IgD-negative memory B cell (primary cell): ENCODE measurements around the gene PKP4. TPM values are rescaled to one million over a fixed set of nuclear protein-coding genes. Genes with fewer than 3 reads are reported as not detected.

Experiments
- H3K27ac Mint-ChIP-seq, 3 donors: one replicate each; pipeline ENCODE4 v1.8.0; 2020 to 2022; ENCODE audit warnings: mild to moderate bottlenecking in 3 of 3, mixed read lengths in 3 of 3, moderate library complexity in 1 of 3
- H3K27me3 Mint-ChIP-seq: one replicate; pipeline ENCODE4 v1.8.0; 2021; ENCODE audit warnings: mixed read lengths
- H3K36me3 Mint-ChIP-seq: one replicate; pipeline ENCODE4 v1.8.0; 2020; ENCODE audit warnings: mild to moderate bottlenecking, mixed read lengths
- H3K4me1 Mint-ChIP-seq, 3 donors: one replicate each; pipeline ENCODE4 v1.8.0; 2020 to 2022; ENCODE audit warnings: mixed read lengths in 3 of 3, mild to moderate bottlenecking in 1 of 3
- H3K4me3 Mint-ChIP-seq, 4 donors: one replicate each; pipeline ENCODE4 v1.8.0; 2020 to 2022; ENCODE audit warnings: mild to moderate bottlenecking in 4 of 4, mixed read lengths in 4 of 4, moderate library complexity in 3 of 4
- H3K9me3 Mint-ChIP-seq, 3 donors: one replicate each; pipeline ENCODE4 v1.8.0; 2020 to 2021; ENCODE audit warnings: mixed read lengths in 3 of 3, mild to moderate bottlenecking in 1 of 3
- polyA plus RNA-seq: library from polyadenylated mRNA; unstranded; fragments of 300-500 nt; fragmentation: Illumina TruSeq; gene quantifications from one replicate; pipeline ENCODE4 v1.2.3, GENCODE V29; 2021

The PKP4 gene
- polyA plus RNA-seq, 1 donor from 2014 or later: 0.45 TPM

DNA sequence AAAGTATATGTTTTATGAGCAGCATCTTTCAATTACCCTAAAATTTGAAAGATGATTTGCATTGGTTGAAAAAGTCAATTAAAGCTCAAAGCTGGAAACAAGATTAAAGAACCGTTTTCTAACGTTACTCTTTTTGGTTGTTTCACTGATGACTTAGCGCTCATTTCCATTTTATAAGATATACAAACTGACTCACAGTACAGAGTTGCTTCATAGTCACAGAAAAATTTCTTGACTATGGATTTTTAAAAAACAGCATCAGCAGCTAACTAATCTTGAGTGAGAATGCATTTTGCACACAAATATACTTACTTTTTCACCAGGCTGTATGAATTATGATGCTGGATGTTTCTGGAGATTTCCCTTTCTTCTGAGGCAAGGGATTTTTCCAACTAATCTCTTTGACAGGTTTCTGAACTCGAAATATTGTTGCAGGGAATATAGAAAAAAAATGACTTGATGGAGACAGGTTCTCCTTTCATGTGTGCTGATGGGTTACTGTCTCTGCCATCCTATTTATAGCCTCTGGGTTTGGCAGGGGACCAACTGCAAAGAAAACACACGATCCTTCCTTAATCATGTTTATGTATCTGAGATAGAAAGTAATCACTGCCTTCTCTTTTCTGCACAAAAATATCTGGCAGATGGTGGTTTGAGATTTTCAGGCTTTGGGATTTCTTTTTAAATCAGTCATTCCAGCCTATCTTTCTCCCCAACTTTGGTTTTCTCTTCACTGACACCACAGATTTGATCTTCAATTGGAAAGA, 209.0 kb downstream of the PKP4 start:
- Mint-ChIP-seq H3K27me3 (no peaks in the 10 kb centered on the region), H3K36me3 (peaks cover 2% of the 10 kb centered on the region), H3K9me3 (no peaks in the 10 kb centered on the region), H3K4me1 (no peaks in the 10 kb centered on the region), H3K27ac (no peak overlapping the region), H3K4me3 (no peak overlapping the region)

DNA sequence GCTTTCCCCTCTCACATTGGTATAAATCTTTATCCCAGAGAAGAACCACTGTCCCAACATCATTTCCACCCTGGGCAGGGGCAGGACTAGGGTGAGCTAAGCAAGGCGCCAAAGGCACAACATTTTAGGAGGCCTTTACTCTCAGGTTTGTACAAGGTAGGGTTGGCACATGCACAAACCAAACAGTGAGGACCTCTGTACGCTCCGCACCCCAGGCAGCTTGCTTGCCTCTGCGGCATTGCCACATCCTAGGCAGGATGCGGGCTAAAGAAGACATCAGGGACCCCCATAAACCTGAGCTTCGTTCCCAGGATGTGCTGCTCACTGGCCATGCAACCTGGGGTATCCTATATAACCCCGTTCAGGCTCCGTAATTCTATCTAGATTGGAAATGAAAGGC, 210.2 kb downstream of the PKP4 start:
- Mint-ChIP-seq H3K36me3 (peaks cover 2% of the 10 kb centered on the region), H3K27ac (no peak overlapping the region)

DNA sequence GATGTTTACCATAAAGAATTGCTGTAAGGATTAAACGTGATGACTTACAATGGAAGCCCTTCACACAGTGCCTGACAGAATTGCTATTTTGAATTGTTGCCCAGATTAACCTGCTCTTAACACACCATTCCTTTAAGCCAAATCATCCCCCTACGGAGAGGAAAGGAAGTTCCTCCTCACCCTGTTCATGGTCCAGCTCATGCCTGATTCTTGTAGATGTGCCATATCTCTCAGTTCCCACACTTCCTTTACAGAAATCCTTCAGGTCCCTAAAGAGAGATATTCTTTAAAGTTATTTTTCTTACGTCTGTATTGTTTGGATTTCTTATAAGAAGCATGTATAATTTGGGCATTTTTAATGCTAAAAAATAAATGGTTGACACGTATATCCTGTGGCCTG, 210.8 kb downstream of the PKP4 start:
- Mint-ChIP-seq H3K4me1 (no peaks in the 10 kb centered on the region), H3K9me3 (no peaks in the 10 kb centered on the region), H3K4me3 (no peak overlapping the region), H3K27me3 (no peaks in the 10 kb centered on the region), H3K27ac (no peak overlapping the region), H3K36me3 (peaks cover 2% of the 10 kb centered on the region)

More for the DNA sequence above, 210.2 kb downstream of the PKP4 start:
- no peaks in the 10 kb centered on the region for H3K9me3 Mint-ChIP-seq
- H3K4me3 Mint-ChIP-seq: no peak overlapping the region
- no peaks in the 10 kb centered on the region for H3K27me3 Mint-ChIP-seq
- H3K4me1 Mint-ChIP-seq: no peaks in the 10 kb centered on the region

- Mint-ChIP-seq H3K36me3 (peaks cover 2% of the 10 kb centered on the region), H3K27ac (no peak overlapping the region), H3K4me3 (no peak overlapping the region)
Observed at GRCh38 chr2:158668001-158668765, 211.4 kb downstream of the PKP4 start.

GRCh38 chr2:158670292-158670691, 213.5 kb downstream of the PKP4 start:
- no peaks in the 10 kb centered on the region for H3K27me3 Mint-ChIP-seq
- H3K4me3 Mint-ChIP-seq: no peak overlapping the region
- no peaks in the 10 kb centered on the region for H3K4me1 Mint-ChIP-seq
- no peaks in the 10 kb centered on the region for H3K9me3 Mint-ChIP-seq
- H3K36me3 Mint-ChIP-seq: peaks cover 2% of the 10 kb centered on the region
- no peak overlapping the region for H3K27ac Mint-ChIP-seq

More at GRCh38 chr2:158668001-158668765, 211.4 kb downstream of the PKP4 start:
- Mint-ChIP-seq H3K27me3 (no peaks in the 10 kb centered on the region), H3K9me3 (no peaks in the 10 kb centered on the region), H3K4me1 (no peaks in the 10 kb centered on the region)

DNA sequence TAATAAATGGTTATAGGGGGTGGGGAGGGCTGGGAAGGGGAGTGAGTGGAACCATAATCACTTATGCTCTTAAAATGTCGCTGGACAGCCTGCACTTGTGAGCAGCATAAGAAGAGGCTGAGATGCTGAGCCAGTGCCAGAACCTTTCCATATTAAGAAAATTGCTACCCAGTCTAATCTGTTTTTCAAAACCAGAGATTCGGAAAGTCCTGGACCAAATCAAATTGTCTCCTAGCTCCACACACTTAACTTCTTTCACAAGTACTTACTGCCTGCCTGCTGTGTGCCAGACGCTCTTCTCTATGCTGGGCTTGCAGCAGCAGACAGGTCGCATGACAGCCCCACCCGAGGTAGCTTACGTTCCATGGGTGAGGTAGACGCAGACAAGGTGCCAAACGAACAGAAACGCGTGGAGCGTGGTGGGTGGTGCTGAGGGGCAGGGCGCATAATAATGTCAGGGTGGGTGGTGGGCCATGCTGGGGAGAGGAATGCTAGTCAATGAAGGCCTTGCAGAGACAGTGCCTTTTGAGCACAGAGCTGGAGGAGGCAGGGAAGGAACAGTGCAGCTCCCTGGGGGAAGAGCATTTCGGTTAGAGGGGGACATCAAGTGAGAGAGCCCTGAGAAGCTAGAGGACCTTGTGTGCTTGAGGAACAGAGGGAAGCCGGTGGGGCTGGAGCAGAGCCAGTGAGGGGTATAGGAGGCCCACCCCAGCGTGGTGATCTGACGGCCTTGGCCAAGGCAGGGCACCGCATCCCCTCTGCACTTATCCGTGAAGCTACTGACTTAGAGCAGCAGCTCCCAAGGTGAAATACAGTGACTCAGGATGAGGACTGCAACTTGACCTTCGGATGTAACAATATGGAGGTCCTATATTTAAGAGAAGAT, 214.9 kb downstream of the PKP4 start:
- H3K4me1 Mint-ChIP-seq: no peaks in the 10 kb centered on the region
- H3K27ac Mint-ChIP-seq: no peak overlapping the region
- H3K27me3 Mint-ChIP-seq: no peaks in the 10 kb centered on the region
- peaks cover 2% of the 10 kb centered on the region for H3K36me3 Mint-ChIP-seq
- H3K9me3 Mint-ChIP-seq: no peaks in the 10 kb centered on the region
- H3K4me3 Mint-ChIP-seq: no peak overlapping the region

DNA sequence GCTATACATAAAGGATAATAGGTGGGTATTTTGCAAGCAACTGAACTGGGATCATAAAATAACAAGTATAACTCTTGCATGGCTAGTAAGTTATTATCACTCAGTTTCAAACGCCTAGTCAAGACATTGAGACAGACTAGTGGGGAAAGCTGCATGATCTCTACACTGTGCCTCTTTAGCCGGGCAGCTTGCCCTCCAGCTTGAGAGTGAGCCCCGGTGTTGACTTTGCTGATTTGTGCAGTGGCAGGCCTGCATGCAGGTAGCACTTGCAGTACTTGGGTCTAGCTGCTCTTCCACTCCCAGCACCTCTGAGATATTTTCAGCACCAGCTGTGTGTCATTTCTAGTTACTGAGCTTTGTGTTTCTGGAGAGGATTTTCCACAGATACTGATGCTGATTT, 219.5 kb downstream of the PKP4 start:
- no peak overlapping the region for H3K27ac Mint-ChIP-seq
- no peak overlapping the region for H3K4me3 Mint-ChIP-seq
- no peaks in the 10 kb centered on the region for H3K9me3 Mint-ChIP-seq
- H3K36me3 Mint-ChIP-seq: peaks cover 2% of the 10 kb centered on the region
- H3K27me3 Mint-ChIP-seq: no peaks in the 10 kb centered on the region
- no peaks in the 10 kb centered on the region for H3K4me1 Mint-ChIP-seq

DNA sequence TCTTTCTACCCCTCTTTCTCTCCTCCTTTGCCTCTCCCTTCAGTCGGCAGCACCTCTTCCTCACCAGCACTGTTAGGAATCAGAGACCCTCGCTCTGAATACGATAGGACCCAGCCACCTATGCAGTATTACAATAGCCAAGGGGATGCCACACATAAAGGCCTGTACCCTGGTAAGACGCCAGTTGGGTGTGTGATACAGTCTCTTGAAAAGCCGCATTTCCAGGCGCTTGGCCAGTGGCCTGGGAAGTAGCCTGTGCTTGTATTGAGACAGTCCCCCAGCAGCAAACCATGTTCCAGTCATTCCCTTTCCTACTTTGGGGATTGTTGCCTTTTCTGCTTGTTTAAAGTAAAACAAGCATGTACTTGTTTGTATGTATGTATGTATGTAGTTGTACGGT, 219.9 kb downstream of the PKP4 start:
- Mint-ChIP-seq H3K4me1 (no peaks in the 10 kb centered on the region), H3K27me3 (no peaks in the 10 kb centered on the region), H3K4me3 (no peak overlapping the region), H3K36me3 (peaks cover 2% of the 10 kb centered on the region), H3K9me3 (no peaks in the 10 kb centered on the region), H3K27ac (no peak overlapping the region)

GRCh38 chr2:158677542-158677941, 220.8 kb downstream of the PKP4 start:
- no peaks in the 10 kb centered on the region for H3K27me3 Mint-ChIP-seq
- no peaks in the 10 kb centered on the region for H3K9me3 Mint-ChIP-seq
- no peak overlapping the region for H3K4me3 Mint-ChIP-seq
- no peaks in the 10 kb centered on the region for H3K4me1 Mint-ChIP-seq
- H3K36me3 Mint-ChIP-seq: peaks cover 2% of the 10 kb centered on the region
- H3K27ac Mint-ChIP-seq: no peak overlapping the region

GRCh38 chr2:158681816-158682215, 225.1 kb downstream of the PKP4 start:
- Mint-ChIP-seq H3K27me3 (no peaks in the 10 kb centered on the region), H3K36me3 (peaks cover 2% of the 10 kb centered on the region), H3K9me3 (no peaks in the 10 kb centered on the region), H3K27ac (no peak overlapping the region), H3K4me3 (no peak overlapping the region), H3K4me1 (no peaks in the 10 kb centered on the region)

GRCh38 chr2:158685646-158686045, 228.9 kb downstream of the PKP4 start:
- H3K4me3 Mint-ChIP-seq: no peak overlapping the region
- no peak overlapping the region for H3K27ac Mint-ChIP-seq
- no peaks in the 10 kb centered on the region for H3K4me1 Mint-ChIP-seq
- H3K36me3 Mint-ChIP-seq: peaks cover under 1% of the 10 kb centered on the region
- H3K9me3 Mint-ChIP-seq: peaks cover 0 to 4% (median 0%) of the 10 kb centered on the region in 3 donors
- H3K27me3 Mint-ChIP-seq: no peaks in the 10 kb centered on the region

DNA sequence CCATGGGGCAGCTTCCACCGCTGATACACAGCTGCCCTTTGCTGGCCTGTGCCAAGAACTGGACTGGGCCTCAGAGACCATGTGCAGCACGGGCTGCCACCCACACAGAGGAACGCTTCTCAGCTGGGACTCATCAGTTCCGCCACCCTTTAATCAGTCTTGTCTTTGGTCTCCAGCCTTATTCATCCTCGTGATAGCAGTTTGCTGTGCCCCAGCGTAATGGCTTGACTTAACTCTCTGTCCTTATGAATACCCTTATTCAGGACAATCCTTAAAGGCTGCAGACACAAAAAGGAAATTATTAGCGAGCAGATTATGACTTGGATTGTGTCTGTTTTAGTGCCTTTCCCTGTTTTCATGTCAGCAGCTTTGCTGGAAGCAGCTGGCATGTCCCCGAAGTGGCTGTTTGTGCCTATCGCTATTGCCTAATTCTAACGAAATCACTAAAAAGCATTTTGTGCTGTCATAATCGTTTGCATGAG, 229.5 kb downstream of the PKP4 start:
- Mint-ChIP-seq H3K27ac (no peak overlapping the region), H3K36me3 (no peaks in the 10 kb centered on the region), H3K9me3 (peaks cover 0 to 4% (median 0%) of the 10 kb centered on the region in 3 donors), H3K4me3 (no peak overlapping the region), H3K4me1 (no peaks in the 10 kb centered on the region), H3K27me3 (peaks cover under 1% of the 10 kb centered on the region)

GRCh38 chr2:158687315-158687714, 230.6 kb downstream of the PKP4 start:
- Mint-ChIP-seq H3K9me3 (peaks cover 0 to 4% (median 0%) of the 10 kb centered on the region in 3 donors), H3K4me1 (no peaks in the 10 kb centered on the region), H3K27me3 (peaks cover 2% of the 10 kb centered on the region), H3K27ac (no peak overlapping the region), H3K4me3 (no peak overlapping the region), H3K36me3 (no peaks in the 10 kb centered on the region)

DNA sequence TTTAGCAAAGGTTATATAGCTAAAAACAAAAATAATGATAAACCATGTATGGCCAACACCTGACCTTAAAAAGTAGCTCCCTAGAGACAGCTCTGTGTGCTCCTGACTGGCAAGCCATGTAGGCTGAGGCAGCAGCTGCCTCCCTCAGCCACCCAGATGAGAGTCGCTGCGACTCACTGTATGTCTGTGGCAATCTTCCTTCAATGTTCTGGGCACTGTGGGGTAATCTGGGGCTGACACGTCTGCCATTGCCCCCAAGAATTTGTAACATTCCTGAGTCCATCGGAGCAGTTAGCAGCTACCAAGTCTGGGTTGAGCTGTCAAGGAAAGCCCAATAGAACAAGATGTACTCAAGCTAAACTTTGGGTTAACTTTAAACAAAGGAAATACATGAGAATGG, 232.0 kb downstream of the PKP4 start:
- Mint-ChIP-seq H3K9me3 (peaks cover 0 to 4% (median 0%) of the 10 kb centered on the region in 3 donors), H3K4me1 (no peaks in the 10 kb centered on the region), H3K4me3 (no peak overlapping the region), H3K36me3 (no peaks in the 10 kb centered on the region), H3K27ac (no peak overlapping the region), H3K27me3 (peaks cover 2% of the 10 kb centered on the region)

DNA sequence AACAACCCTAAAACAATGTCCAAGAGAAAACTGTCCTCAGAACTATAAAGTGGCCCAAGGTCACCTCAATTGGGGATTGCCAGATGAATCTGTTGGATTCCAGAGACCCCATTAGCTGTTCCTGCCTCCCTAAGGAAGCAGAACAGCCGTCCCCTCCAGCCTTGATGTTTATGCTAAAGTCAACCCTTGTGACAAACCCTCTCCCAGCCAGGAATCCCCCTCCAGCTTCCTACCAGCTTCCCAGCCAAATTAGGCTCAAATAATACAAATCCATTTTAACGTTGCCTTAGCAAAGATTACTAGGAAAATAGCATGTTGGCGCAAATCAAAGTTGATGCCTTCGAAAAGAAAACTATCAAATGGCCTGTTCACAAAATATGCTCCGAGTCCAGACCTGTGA, 232.6 kb downstream of the PKP4 start:
- H3K4me3 Mint-ChIP-seq: no peak overlapping the region
- H3K27ac Mint-ChIP-seq: no peak overlapping the region

More for the DNA sequence above, 232.6 kb downstream of the PKP4 start:
- H3K4me1 Mint-ChIP-seq: no peaks in the 10 kb centered on the region
- H3K36me3 Mint-ChIP-seq: no peaks in the 10 kb centered on the region
- peaks cover 0 to 4% (median 0%) of the 10 kb centered on the region in 3 donors for H3K9me3 Mint-ChIP-seq
- H3K27me3 Mint-ChIP-seq: peaks cover 2% of the 10 kb centered on the region
